ENCODE results near the gene TMEM250. TPM values are rescaled to one million over a fixed set of nuclear protein-coding genes. Genes with fewer than 3 reads are reported as not detected.
A peak's percentile ranks its signal among the peaks of the same experiment; 100 is the strongest.

TMEM250 gene
- total RNA-seq, 1 donor from 2014 or later = 23.0 TPM

GRCh38 chr9:136148766-136149165 is 30.1 kb upstream of the TMEM250 start:
- no peak for ATAC-seq
- DNase-seq (ENCODE audit: low spot score) = no peak
- intact Hi-C loops (cut with DNase I) = no loop called here

- intact Hi-C loops (cut with DNase I) = no loop called here
- no peak for ATAC-seq
- DNase-seq (ENCODE audit: low spot score) = no peak
Observed at GRCh38 chr9:136147890-136148714, 29.4 kb upstream of the TMEM250 start.

GRCh38 chr9:136147038-136147889 is 28.6 kb upstream of the TMEM250 start:
- ATAC-seq = no peak
- intact Hi-C loops (cut with DNase I) = no loop called here
- no peak for DNase-seq (ENCODE audit: low spot score)

GRCh38 chr9:136146126-136147037 is 27.7 kb upstream of the TMEM250 start:
- DNase-seq (ENCODE audit: low spot score) (no peak), ATAC-seq (no peak)
- intact Hi-C loops (cut with DNase I) = no loop called here

- DNase-seq (ENCODE audit: low spot score) = no peak
- no peak for ATAC-seq
- intact Hi-C loops (cut with DNase I) = no loop called here
Observed at GRCh38 chr9:136145580-136145979, 26.9 kb upstream of the TMEM250 start.

GRCh38 chr9:136144450-136144849 is 25.8 kb upstream of the TMEM250 start:
- ATAC-seq (no peak), DNase-seq (ENCODE audit: low spot score) (no peak)

GRCh38 chr9:136143215-136144001 is 24.7 kb upstream of the TMEM250 start:
- no peak for ATAC-seq
- intact Hi-C loops (cut with DNase I) = no loop called here
- no peak for DNase-seq (ENCODE audit: low spot score)

More at GRCh38 chr9:136144450-136144849, 25.8 kb upstream of the TMEM250 start:
- intact Hi-C loops (cut with DNase I) = no loop called here

- ATAC-seq (no peak), DNase-seq (ENCODE audit: low spot score) (no peak)
- intact Hi-C loops (cut with DNase I) = no loop called here
Observed at GRCh38 chr9:136142859-136143214, 24.2 kb upstream of the TMEM250 start.

GRCh38 chr9:136142414-136142796 is 23.7 kb upstream of the TMEM250 start:
- intact Hi-C loops (cut with DNase I) = no loop called here
- ATAC-seq (no peak), DNase-seq (ENCODE audit: low spot score) (no peak)

GRCh38 chr9:136141682-136142413 is 23.2 kb upstream of the TMEM250 start:
- intact Hi-C loops (cut with DNase I) = no loop called here
- ATAC-seq = no peak
- no peak for DNase-seq (ENCODE audit: low spot score)

- intact Hi-C loops (cut with DNase I) = no loop called here
- ATAC-seq (peak; percentile 62), DNase-seq (ENCODE audit: low spot score) (no peak)
Observed at GRCh38 chr9:136140966-136141365, 22.3 kb upstream of the TMEM250 start.

- ATAC-seq = no peak
- no peak for DNase-seq (ENCODE audit: low spot score)
- intact Hi-C loops (cut with DNase I) = no loop called here
Observed at GRCh38 chr9:136140046-136140445, 21.4 kb upstream of the TMEM250 start.

- intact Hi-C loops (cut with DNase I) = no loop called here
- DNase-seq (ENCODE audit: low spot score) (no peak), ATAC-seq (no peak)
Observed at GRCh38 chr9:136138566-136138965, 19.9 kb upstream of the TMEM250 start.

GRCh38 chr9:136137321-136138265 is 18.9 kb upstream of the TMEM250 start:
- intact Hi-C loops (cut with DNase I) = no loop called here
- DNase-seq (ENCODE audit: low spot score) (no peak), ATAC-seq (no peak)

GRCh38 chr9:136136127-136136925 is 17.7 kb upstream of the TMEM250 start:
- intact Hi-C loops (cut with DNase I) = no loop called here

More at GRCh38 chr9:136136127-136136925, 17.7 kb upstream of the TMEM250 start:
- ATAC-seq (no peak), DNase-seq (ENCODE audit: low spot score) (no peak)
